ENCODE measurements around the gene NAT16.

DNA sequence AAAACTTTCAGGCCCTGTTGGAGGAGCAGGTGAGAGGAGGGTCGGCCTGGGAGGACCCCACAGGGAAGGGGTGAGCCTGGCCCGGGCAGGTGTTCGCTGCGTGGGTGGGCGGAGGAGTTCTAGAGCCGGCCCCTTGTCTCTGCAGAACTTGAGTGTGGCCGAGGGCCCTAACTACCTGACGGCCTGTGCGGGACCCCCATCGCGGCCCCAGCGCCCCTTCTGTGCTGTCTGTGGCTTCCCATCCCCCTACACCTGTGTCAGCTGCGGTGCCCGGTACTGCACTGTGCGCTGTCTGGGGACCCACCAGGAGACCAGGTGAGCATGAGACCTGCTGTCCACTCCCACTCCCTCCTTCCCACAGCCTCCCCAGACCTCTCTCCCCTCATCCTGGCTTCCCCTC, 43.4 kb upstream of the NAT16 start:
- no peak for TF ChIP-seq EZH2 (IDR thresholded peaks at IDR 0.05; ENCODE audit: borderline replicate concordance, low read depth, low read length, severe bottlenecking)
- TF ChIP-seq, protein P1, sequence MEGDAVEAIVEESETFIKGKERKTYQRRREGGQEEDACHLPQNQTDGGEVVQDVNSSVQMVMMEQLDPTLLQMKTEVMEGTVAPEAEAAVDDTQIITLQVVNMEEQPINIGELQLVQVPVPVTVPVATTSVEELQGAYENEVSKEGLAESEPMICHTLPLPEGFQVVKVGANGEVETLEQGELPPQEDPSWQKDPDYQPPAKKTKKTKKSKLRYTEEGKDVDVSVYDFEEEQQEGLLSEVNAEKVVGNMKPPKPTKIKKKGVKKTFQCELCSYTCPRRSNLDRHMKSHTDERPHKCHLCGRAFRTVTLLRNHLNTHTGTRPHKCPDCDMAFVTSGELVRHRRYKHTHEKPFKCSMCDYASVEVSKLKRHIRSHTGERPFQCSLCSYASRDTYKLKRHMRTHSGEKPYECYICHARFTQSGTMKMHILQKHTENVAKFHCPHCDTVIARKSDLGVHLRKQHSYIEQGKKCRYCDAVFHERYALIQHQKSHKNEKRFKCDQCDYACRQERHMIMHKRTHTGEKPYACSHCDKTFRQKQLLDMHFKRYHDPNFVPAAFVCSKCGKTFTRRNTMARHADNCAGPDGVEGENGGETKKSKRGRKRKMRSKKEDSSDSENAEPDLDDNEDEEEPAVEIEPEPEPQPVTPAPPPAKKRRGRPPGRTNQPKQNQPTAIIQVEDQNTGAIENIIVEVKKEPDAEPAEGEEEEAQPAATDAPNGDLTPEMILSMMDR (IDR thresholded peaks at IDR 0.05; ENCODE audit: borderline replicate concordance, extremely low read depth, low read length, poor library complexity, severe bottlenecking): no peak

Data from DND-41 (cell line).